GM18868 (cell line): ENCODE data around the gene GPR150.
A peak's percentile ranks its signal among the peaks of the same experiment; 100 is the strongest.
"Not testable (repeated sequence)": the region's sequence is repeated elsewhere in the genome, so short reads cannot be mapped to it uniquely, and the experiment has no call there.

Experiments
- ATAC-seq: cut with Tn5 transposase; IDR thresholded peaks from one replicate; pipeline ENCODE4 v1.9.1; 2021; ENCODE audit warnings: mild to moderate bottlenecking, moderate library complexity; ENCODE audit not compliant: unreplicated experiment

GPR150 gene

GRCh38 chr5:95621839-95622629 is 2.1 kb downstream of the GPR150 start:
- no peak for ATAC-seq

DNA sequence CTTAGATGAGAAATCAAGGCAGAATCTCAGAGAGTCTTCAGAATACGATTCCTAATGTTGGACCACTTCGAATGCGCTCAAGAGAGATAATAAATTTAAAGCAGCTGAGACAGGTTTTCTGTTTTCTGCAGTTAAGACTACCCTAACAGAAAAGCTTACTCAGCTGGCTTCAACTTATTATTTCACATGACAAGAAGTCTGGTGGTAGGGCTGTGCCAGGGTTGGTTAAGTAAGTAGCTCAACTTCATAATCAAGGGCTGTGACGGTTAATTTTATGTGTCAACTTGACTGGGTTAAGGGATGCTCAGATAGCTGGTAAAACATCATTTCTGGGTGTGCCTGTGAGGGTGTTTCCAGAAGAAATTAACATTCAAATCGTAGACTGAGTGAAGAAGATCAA is 3.8 kb downstream of the GPR150 start:
- no peak for ATAC-seq

DNA sequence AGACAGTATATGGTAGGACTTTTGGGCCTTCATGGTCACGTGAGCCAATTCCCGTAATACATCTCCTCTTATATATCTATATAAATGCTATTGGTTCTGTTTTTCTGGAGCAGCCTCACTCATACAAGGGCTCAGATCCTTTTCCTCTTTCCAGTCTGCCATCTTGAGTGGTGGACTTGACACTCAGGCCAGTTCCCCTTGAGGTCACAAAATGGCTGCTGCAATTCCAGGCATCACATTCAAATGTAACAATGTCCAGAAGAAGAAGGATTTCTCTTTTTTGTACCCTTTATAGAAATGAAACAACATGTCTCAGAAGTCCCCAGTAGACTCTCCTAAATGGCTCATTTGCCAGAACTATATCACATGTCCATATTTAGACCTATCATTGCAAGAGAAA is 4.5 kb downstream of the GPR150 start:
- ATAC-seq, result no peak

DNA sequence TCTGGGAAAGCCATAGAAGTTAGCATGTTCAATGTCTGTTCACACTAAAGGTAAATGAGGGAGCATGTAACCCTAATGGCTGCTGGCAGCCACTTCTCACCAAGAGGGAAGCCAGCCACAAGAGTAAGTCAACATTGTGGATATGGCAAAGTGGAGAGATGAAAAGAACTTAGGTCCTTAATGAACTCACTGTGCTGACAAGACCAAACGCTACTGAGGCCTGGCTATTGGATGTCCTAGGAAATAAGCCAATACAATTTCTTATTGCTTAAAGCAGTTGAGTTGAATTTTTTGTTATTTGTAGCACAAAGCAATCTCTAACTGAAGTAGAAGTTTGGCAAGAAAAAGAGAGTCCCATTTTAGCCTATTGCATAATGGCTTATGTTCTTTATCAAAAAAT is 6.8 kb downstream of the GPR150 start:
- no peak for ATAC-seq

DNA sequence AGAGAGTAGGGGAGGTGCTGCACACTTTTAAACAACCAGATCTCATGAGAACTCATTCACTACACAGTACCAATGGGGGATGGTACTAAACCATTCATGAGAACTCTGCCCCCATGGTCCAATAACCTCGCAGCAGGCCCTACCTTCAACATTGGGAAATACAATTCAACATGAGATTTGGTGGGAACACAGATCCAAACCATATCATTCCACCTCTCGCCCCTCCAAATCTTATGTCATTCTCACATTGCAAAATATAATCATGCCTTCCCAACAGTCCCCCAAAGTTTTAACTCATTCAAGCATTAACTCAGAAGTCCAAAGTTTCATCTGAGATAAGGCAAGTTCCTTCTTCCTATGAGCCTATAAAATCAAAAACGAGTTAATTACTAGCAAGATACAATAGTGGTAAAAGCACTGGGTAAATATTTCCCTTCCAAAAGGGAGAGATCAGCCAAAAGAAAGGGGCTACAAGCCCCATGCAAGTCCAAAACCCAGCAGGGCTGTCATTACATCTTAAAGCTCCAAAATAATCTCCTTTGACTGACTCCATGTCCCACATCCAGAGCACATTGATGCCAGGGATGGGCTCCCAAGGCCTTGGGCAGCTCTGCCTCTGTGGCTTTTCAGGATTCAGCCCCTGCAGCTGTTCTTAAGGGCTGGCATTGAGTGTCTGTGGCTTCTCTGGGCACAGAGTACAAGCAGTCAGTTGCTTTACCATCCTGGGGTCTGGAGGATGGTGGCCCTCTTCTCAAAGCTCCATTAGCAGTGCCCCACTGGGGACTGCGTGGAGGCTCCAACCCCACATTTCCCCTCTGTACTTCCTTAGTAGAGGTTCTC is 8.3 kb downstream of the GPR150 start:
- no peak for ATAC-seq

DNA sequence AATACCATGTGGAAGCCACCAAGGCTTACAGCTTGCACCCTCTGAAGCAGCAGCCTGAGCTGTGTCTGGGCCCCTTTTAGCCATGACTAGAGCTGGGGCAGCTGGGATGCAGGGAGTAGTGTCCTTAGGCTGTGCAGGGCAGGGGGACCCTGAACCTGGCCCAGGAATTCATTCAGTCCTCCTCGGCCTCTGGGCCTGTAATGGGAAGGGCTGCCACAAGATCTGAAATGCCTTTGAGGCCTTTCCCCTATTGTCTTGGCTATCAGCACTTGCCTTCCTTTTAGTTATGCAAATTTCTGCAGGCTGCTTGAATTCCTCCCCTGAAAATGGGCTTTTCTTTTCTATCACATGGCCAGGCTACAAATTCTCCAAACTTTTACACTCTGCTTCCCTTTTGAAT is 9.0 kb downstream of the GPR150 start:
- no peak for ATAC-seq

DNA sequence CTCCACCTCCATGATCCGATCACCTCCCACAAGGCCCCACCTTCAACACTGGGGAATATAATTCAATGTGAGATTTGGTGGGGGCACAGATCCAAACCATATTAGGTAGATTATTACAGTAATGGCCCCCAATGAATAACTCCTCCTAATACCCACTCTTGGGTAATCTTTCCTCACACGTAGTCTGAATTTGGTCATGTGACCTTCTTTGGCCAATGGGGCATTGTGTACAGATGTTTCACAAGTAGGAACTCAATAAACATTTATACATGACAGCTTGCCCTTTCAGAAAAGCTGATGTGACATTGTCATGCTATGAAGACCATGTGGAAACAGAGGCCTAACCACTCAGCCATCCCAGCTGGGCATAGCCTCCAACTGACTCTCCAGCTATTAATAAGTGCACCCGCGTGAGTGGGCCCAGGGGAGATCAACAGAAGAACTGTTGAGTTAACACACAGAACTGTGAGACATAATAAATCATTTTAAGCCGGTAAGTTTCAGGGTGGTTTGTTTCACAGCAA is 10.6 kb downstream of the GPR150 start:
- no peak for ATAC-seq

GRCh38 chr5:95631255-95631958 is 11.5 kb downstream of the GPR150 start:
- peak; percentile 14 for ATAC-seq

DNA sequence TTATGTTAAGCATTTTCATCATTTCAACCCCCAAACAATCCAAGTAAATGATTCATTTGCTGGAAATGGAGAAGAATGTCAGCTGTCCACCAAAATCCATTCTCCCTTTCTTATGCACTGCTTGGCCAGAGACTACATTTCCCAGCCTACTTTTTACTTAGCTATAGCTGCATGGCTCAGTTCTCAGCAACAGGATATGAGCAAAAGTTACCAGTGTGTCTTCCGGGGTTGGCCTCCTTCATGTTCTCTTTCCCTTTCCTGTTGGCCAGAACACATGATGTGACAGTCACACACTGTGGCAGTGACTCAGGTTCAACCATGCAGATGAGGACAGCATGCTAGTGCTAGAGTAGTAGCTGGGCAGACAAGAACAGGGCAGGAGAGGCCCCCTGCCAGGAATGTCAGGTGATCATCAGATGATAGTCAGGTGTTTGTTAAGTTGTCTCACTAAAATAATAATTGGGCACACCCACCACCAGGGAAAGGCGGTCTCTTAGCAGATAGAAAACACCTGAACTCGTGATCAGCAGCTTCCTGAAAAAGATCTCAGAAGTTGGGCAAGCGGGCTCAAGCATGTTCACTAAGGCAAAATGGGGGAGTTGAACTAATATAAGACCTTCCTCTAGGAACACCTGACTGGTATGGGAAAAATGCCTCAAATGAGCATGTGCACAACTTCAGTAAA is 12.2 kb downstream of the GPR150 start:
- ATAC-seq, result peak; percentile 94

DNA sequence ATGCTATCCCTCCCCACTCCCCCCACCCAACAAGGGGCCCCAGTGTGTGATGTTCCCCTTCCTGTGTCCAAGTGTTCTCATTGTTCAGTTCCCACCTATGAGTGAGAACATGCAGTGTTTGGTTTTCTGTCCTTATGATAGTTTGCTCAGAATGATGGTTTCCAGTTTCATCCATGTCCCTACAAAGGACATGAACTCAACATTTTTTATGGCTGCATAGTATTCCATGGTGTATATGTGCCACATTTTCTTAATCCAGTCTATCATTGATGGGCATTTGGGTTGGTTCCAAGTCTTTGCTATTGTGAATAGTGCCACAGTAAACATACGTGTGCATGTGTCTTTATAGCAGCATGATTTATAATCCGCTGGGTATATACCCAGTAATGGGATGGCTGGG is 13.1 kb downstream of the GPR150 start:
- not testable (repeated sequence) for ATAC-seq

DNA sequence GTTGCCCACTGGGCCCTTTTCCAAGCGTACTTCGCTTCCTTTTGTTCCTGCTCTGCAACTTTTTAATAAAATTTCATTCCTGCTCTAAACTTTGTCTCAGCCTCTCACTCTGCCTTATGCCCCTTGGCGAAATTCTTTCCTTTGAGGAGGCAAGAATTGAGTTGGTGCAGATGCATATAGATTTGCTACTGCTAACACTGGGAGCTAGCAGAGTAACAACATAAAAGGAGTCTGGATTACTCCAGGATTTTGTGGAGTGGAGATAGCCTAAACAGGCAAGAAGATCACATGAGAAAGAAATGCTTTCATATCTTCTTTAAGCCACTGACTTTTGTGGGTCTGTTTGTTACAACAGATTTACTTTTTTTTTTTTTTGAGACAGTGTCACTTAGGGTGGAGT is 13.8 kb downstream of the GPR150 start:
- no peak for ATAC-seq

DNA sequence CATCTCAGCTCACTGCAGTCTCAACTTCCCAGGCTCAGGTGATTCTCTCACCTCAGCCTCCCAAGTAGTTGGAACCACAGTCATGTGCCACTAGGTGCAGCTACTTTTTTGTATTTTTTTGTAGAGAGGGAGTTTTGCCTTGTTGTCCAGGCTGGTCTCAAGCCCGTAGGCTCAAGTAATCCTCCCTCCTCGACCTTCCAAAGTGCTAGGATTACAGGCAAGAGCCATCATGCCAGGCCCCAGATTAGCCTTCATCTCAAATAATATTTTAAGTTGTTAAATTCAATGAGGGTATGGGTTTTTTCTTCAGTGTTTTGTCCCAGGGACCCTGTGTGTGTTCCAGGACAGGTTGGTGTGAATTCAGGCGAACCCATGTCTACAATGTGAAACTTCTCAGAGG is 14.2 kb downstream of the GPR150 start:
- ATAC-seq, result no peak

- no peak for ATAC-seq
Measured at GRCh38 chr5:95638632-95639031, 18.7 kb downstream of the GPR150 start.

GRCh38 chr5:95641741-95642220 is 21.9 kb downstream of the GPR150 start:
- ATAC-seq, result no peak

DNA sequence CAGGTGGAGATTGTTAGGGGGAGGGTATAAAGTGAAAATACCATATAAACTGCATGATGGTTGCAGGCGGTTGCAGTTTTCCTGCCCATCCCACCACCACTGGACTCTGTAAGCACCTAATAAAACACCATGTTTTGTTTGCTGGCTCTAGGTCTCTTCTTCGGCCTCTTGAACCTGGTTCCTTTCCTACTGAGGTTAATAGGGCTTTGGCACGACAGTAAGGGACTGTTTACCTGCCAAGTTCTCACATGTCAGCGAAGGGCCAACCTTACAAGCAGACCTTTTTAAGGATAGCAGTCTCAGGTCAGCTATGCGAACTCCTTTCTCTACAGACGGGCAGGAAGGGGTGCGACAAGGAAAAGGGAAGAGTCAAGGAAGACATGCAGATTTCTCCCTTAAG is 23.3 kb downstream of the GPR150 start:
- ATAC-seq, result no peak

DNA sequence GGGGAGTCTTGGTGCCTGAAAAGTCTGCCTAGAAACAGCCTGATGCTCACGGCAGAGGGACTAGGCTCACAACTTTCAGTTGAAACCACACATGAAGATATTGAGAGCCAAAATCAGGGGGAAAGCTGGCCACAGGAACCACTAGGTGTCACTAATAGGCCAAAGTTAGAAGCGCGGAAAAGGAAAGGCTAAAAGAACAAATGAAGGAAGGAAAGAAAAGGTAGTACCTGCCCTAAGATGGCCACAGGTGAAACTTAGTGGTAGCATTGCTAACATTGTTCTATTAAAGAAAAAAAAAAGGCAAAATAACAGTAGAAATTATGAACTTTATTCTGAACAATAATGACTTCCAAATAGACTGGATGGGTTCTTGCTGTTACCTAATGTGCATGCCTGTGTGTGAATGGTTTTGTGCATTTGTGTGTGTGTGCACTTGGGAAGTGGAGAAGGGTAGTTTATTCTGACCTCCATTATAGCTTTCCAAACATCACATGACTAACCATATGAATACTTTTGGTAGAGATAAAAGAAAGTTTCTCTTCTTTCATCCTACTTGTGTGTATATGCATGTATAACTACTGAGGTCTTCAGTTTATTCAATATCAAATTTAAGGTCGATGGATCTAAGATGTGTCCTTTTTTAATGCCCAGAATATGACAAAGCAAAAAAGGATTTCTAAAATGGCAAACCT is 24.6 kb downstream of the GPR150 start:
- ATAC-seq, result peak; percentile 51

DNA sequence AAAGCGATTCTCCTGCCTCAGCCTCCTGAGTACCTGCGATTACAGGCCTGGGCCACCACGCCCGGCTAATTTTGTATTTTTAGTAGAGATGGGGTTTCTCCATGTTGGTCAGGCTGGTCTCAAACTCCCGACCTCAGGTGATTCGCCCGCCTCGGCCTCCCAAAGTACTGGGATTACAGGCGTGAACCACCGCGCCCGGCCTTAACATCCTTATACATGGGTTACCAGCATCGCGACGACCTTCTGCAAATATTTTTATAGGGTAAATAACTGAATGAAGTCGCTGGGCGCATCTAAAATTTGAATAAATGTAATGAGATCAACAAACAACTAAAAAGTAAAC is 26.3 kb downstream of the GPR150 start:
- ATAC-seq, result not testable (repeated sequence)

GRCh38 chr5:95646569-95647431 is 26.9 kb downstream of the GPR150 start, which contains the start of gene RFESD:
RFESD (plus strand) TSS chr5:95646777; CDS start chr5:95652272, 5,495 bp downstream.
- peak; percentile 96 for ATAC-seq
